Neural progenitor cell (in vitro differentiated cells): ENCODE results near the gene LRBA. TPM values are rescaled to one million over a fixed set of nuclear protein-coding genes. Genes with fewer than 3 reads are reported as not detected.

ENCODE experiments used
- DNase-seq: peaks from one replicate; pipeline ENCODE4 v3.0.0-alpha.2; 2016; ENCODE audit warnings: low spot score
- H2AFZ ChIP-seq: fragments of 200-600 bp; sonication (generic); replicated peaks from 2 replicates; pipeline ENCODE4 v1.6.1; 2016; ENCODE audit warnings: antibody characterized with exemption
- H3F3A ChIP-seq: fragments of 200-600 bp; sonication (generic); 2 replicates; pipeline ENCODE4 v1.6.1; 2016; ENCODE audit warnings: antibody characterized with exemption, low read depth
- H3K27ac ChIP-seq: fragments of 200-600 bp; sonication (generic); 2 replicates; pipeline ENCODE4 v1.5.1; 2016; ENCODE audit warnings: mild to moderate bottlenecking
- H3K27me3 ChIP-seq: fragments of 200-600 bp; sonication (generic); 2 replicates; pipeline ENCODE4 v1.6.1; 2016; ENCODE audit warnings: mild to moderate bottlenecking, moderate library complexity
- H3K36me3 ChIP-seq: fragments of 200-600 bp; sonication (generic); 2 replicates; pipeline ENCODE4 v1.5.1; 2016
- H3K4me1 ChIP-seq: fragments of 200-600 bp; sonication (generic); 2 replicates; pipeline ENCODE4 v1.6.1; 2016; ENCODE audit warnings: mixed run types
- H3K4me2 ChIP-seq: fragments of 200-600 bp; sonication (generic); 2 replicates; pipeline ENCODE4 v1.6.1; 2016
- H3K4me3 ChIP-seq: fragments of 200-600 bp; sonication (generic); 2 replicates; pipeline ENCODE4 v1.5.1; 2016
- H3K79me2 ChIP-seq: fragments of 200-600 bp; sonication (generic); 2 replicates; pipeline ENCODE4 v1.6.1; 2016; ENCODE audit warnings: low read depth
- H3K9ac ChIP-seq: fragments of 200-600 bp; sonication (generic); 2 replicates; pipeline ENCODE4 v1.6.1; 2016
- H3K9me3 ChIP-seq: fragments of 200-600 bp; sonication (generic); 2 replicates; pipeline ENCODE4 v1.5.1; 2016; ENCODE audit warnings: low read depth
- H4K20me1 ChIP-seq: fragments of 200-600 bp; sonication (generic); 2 replicates; pipeline ENCODE4 v1.6.1; 2016; ENCODE audit warnings: low read depth
- H3K27ac Mint-ChIP-seq: 3 replicates; pipeline ENCODE4 v1.8.0; 2021; ENCODE audit warnings: mixed read lengths
- H3K27me3 Mint-ChIP-seq: 2 replicates; pipeline ENCODE4 v1.8.0; 2022; ENCODE audit warnings: low read depth, mild to moderate bottlenecking, inconsistent platforms, moderate library complexity, mixed read lengths; ENCODE audit not compliant: insufficient read depth
- H3K36me3 Mint-ChIP-seq: 3 replicates; pipeline ENCODE4 v1.8.0; 2021; ENCODE audit warnings: mixed read lengths
- H3K4me1 Mint-ChIP-seq: 3 replicates; pipeline ENCODE4 v1.8.0; 2021; ENCODE audit warnings: mixed read lengths
- H3K4me3 Mint-ChIP-seq: 3 replicates; pipeline ENCODE4 v1.8.0; 2021; ENCODE audit warnings: mild to moderate bottlenecking, moderate library complexity, mixed read lengths
- H3K9me3 Mint-ChIP-seq: 3 replicates; pipeline ENCODE4 v1.8.0; 2020; ENCODE audit warnings: mixed read lengths
- CTCF ChIP-seq: fragments of 200-600 bp; sonication (generic); IDR thresholded peaks from 2 replicates; pipeline ENCODE4 v1.5.1; 2017; ENCODE audit warnings: antibody characterized with exemption, mild to moderate bottlenecking
- EZH2 ChIP-seq: fragments of 200-600 bp; sonication (generic); IDR thresholded peaks from 2 replicates; pipeline ENCODE4 v1.6.1; 2017; ENCODE audit warnings: antibody characterized with exemption, mild to moderate bottlenecking, moderate library complexity
- EZH2phosphoT487 ChIP-seq: fragments of 200-600 bp; sonication (generic); IDR thresholded peaks from 2 replicates; pipeline ENCODE4 v1.6.1; 2017; ENCODE audit warnings: antibody characterized with exemption
- total RNA-seq: library from RNA; depleted of rRNA; stranded (reverse); fragments of >200 nt; gene quantifications from 2 replicates; pipeline ENCODE4 v1.2.3, GENCODE V29; 2015; ENCODE audit warnings: low replicate concordance

Gene LRBA
- total RNA-seq, 1 donor from 2014 or later: 111 TPM

DNA sequence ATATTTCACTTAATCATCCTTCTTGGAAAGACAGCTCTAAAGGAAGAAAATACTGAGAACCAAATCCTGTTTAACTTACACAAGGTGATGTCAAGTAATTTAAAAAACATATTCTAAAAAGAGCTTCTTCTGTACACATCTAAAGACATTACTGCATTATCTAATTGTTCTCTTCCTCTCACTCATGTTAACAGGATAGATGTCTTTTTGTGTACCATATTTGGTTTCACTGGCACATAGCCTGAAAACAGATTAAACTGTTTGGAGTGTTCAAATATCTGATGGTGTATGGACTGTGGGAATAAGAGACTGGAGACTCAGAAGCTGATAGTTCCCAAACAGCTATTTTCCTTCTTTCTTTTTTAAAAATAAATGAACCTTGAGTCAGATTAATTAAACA lies 646.4 kb downstream of the LRBA start:
- TF ChIP-seq EZH2phosphoT487 (no peak), EZH2 (no peak), CTCF (no peak)
- H3K79me2 ChIP-seq: no peaks in the 10 kb centered on the region
- H3K9ac ChIP-seq: no peak overlapping the region
- peak overlapping the region; percentile 87 for H3K27ac ChIP-seq
- no peaks in the 10 kb centered on the region for H4K20me1 ChIP-seq
- Mint-ChIP-seq H3K9me3 (peaks cover 7% of the 10 kb centered on the region), H3K27me3 (peaks cover 4% of the 10 kb centered on the region), H3K4me1 (peaks cover 38% of the 10 kb centered on the region), H3K36me3 (peaks cover 5% of the 10 kb centered on the region), H3K4me3 (no peak overlapping the region), H3K27ac (no peak overlapping the region)
- DNase-seq: no peak
- H3F3A ChIP-seq: peaks cover 36% of the 10 kb centered on the region
- H3K4me1 ChIP-seq: peaks cover 63% of the 10 kb centered on the region
- peak overlapping the region; percentile 85 for H3K4me2 ChIP-seq
- no peaks in the 10 kb centered on the region for H3K27me3 ChIP-seq
- no peaks in the 10 kb centered on the region for H3K9me3 ChIP-seq
- H3K36me3 ChIP-seq: no peaks in the 10 kb centered on the region
- no peak overlapping the region for H3K4me3 ChIP-seq
- H2AFZ ChIP-seq: no peak overlapping the region

GRCh38 chr4:150367326-150367725 lies 647.8 kb downstream of the LRBA start:
- Mint-ChIP-seq H3K4me3 (peak overlapping the region; percentile 48), H3K4me1 (peaks cover 47% of the 10 kb centered on the region), H3K27me3 (no peaks in the 10 kb centered on the region), H3K27ac (no peak overlapping the region), H3K9me3 (peaks cover 3% of the 10 kb centered on the region), H3K36me3 (no peaks in the 10 kb centered on the region)
- H3K4me3 ChIP-seq: peak overlapping the region; percentile 38
- no peak overlapping the region for H3K9ac ChIP-seq
- H3K27ac ChIP-seq: peak overlapping the region; percentile 87
- no peaks in the 10 kb centered on the region for H4K20me1 ChIP-seq
- H2AFZ ChIP-seq: no peak overlapping the region
- H3K79me2 ChIP-seq: no peaks in the 10 kb centered on the region
- H3K4me2 ChIP-seq: peak overlapping the region; percentile 85
- no peaks in the 10 kb centered on the region for H3K9me3 ChIP-seq
- peaks cover 70% of the 10 kb centered on the region for H3K4me1 ChIP-seq
- no peaks in the 10 kb centered on the region for H3K27me3 ChIP-seq
- DNase-seq: peak; percentile 62
- H3F3A ChIP-seq: peaks cover 36% of the 10 kb centered on the region
- no peaks in the 10 kb centered on the region for H3K36me3 ChIP-seq
- TF ChIP-seq CTCF: no peak

GRCh38 chr4:150366487-150366999 lies 648.5 kb downstream of the LRBA start:
- Histone ChIP-seq H2AFZ (no peak overlapping the region), H3F3A (peaks cover 36% of the 10 kb centered on the region), H3K4me3 (peak overlapping the region; percentile 38), H4K20me1 (no peaks in the 10 kb centered on the region), H3K4me1 (peaks cover 70% of the 10 kb centered on the region), H3K36me3 (no peaks in the 10 kb centered on the region), H3K27me3 (no peaks in the 10 kb centered on the region), H3K27ac (peak overlapping the region; percentile 87), H3K9ac (no peak overlapping the region), H3K4me2 (peak overlapping the region; percentile 85), H3K9me3 (no peaks in the 10 kb centered on the region), H3K79me2 (no peaks in the 10 kb centered on the region)
- H3K27me3 Mint-ChIP-seq: no peaks in the 10 kb centered on the region
- DNase-seq: peak; percentile 95
- no peaks in the 10 kb centered on the region for H3K9me3 Mint-ChIP-seq
- TF ChIP-seq EZH2 (no peak), CTCF (no peak), EZH2phosphoT487 (peak; percentile 97)
- no peaks in the 10 kb centered on the region for H3K36me3 Mint-ChIP-seq
- H3K4me1 Mint-ChIP-seq: peaks cover 50% of the 10 kb centered on the region
- H3K4me3 Mint-ChIP-seq: peak overlapping the region; percentile 58
- H3K27ac Mint-ChIP-seq: peak overlapping the region; percentile 93
